Prostate gland (tissue), 2 donors: ENCODE results near the gene MYO16.

Source experiments
- POLR2A ChIP-seq: fragments of 450-650 bp; IDR thresholded peaks from one replicate; pipeline ENCODE4 v1.6.1; 2016; ENCODE audit warnings: antibody characterized with exemption, mild to moderate bottlenecking
- TF ChIP-seq, protein P1 (sequence below), 4 experiments: fragments of 200-600 bp in 2 of 4; fragments of 450-650 bp in 2 of 4; sonication (generic) in 2 of 4; IDR thresholded peaks; 1 replicate in 3 of 4; 2 replicates in 1 of 4; pipeline ENCODE4 v1.5.1; 2016 to 2019; ENCODE audit warnings: antibody characterized with exemption in 4 of 4, mild to moderate bottlenecking in 2 of 4, moderate library complexity in 2 of 4

DNA sequence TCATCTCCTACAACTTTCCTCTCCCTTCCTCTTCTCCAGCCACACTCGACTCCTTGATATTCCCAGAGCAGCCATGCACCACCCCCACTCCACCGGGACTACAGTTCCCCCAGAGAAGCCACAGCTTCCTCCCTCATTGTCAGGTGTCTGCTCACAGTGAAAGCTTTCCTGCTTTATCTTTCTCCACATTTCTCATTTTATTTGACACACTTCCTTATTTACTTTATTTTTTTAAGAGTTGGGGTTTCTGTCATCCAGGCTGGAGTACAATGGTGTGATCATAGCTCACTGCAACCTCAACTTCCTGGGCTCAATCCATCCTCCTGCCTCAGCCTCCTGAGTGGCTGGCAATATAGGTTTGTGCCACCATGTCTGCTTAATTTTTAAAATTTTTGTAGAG is 464.6 kb downstream of the MYO16 start:
- TF ChIP-seq POLR2A, result no peak
- TF ChIP-seq, protein P1, sequence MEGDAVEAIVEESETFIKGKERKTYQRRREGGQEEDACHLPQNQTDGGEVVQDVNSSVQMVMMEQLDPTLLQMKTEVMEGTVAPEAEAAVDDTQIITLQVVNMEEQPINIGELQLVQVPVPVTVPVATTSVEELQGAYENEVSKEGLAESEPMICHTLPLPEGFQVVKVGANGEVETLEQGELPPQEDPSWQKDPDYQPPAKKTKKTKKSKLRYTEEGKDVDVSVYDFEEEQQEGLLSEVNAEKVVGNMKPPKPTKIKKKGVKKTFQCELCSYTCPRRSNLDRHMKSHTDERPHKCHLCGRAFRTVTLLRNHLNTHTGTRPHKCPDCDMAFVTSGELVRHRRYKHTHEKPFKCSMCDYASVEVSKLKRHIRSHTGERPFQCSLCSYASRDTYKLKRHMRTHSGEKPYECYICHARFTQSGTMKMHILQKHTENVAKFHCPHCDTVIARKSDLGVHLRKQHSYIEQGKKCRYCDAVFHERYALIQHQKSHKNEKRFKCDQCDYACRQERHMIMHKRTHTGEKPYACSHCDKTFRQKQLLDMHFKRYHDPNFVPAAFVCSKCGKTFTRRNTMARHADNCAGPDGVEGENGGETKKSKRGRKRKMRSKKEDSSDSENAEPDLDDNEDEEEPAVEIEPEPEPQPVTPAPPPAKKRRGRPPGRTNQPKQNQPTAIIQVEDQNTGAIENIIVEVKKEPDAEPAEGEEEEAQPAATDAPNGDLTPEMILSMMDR (IDR thresholded peaks at IDR 0.05), result no peak
